ENCODE measurements around the gene KIF26B. TPM values are rescaled to one million over a fixed set of nuclear protein-coding genes. Genes with fewer than 3 reads are reported as not detected.

Gene KIF26B
- total and polyA plus RNA-seq, 2 experiments from 2014 or later = 0.03 to 0.76 TPM

- TF ChIP-seq ZNF462 (CRISPR knock-in tag; IDR thresholded peaks at IDR 0.05) (no peak), CREB1 (CRISPR knock-in tag; IDR thresholded peaks at IDR 0.05; ENCODE audit: low read depth) (no peak), EZH2 (IDR thresholded peaks at IDR 0.05; ENCODE audit: low read depth, unreplicated experiment) (no peak), JUNB (IDR thresholded peaks at IDR 0.05; ENCODE audit: unreplicated experiment) (no peak), STAT1 (IDR thresholded peaks at IDR 0.05; ENCODE audit: unreplicated experiment) (no peak), REST (IDR thresholded peaks at IDR 0.05; ENCODE audit: unreplicated experiment) (no peak), POLR2AphosphoS5 (IDR thresholded peaks at IDR 0.05; ENCODE audit: low read depth) (no peak)
Measured at GRCh38 chr1:245201201-245201600, 46.4 kb downstream of the KIF26B start (continued).
